Kidney epithelial cell (primary cell): ENCODE results near the gene ACP3. TPM values are rescaled to one million over a fixed set of nuclear protein-coding genes. Genes with fewer than 3 reads are reported as not detected.

Experiments used
- DNase-seq: peaks from one replicate; pipeline ENCODE4 v3.0.0-alpha.2; 2010; ENCODE audit warnings: low read depth
- H3K27me3 ChIP-seq: 2 replicates; pipeline ENCODE4 v1.6.0; 2011; ENCODE audit warnings: low read length; ENCODE audit not compliant: control insufficient read depth, insufficient read depth
- H3K36me3 ChIP-seq: 2 replicates; pipeline ENCODE4 v1.5.1; 2011; ENCODE audit warnings: low read length; ENCODE audit not compliant: control insufficient read depth, insufficient read depth
- H3K4me3 ChIP-seq: 2 replicates; pipeline ENCODE4 v1.5.1; 2011; ENCODE audit warnings: low read depth, mild to moderate bottlenecking, control low read depth, low read length
- CTCF ChIP-seq: IDR thresholded peaks from 2 replicates; pipeline ENCODE4 v1.5.1; 2011; ENCODE audit warnings: mild to moderate bottlenecking, moderate library complexity, low read length, control low read depth, inconsistent platforms; ENCODE audit not compliant: insufficient read depth, poor library complexity, severe bottlenecking
- total RNA-seq: library from RNA; depleted of rRNA; stranded (reverse); fragments of >200 nt; gene quantifications from 2 replicates; pipeline ENCODE4 v1.2.3, GENCODE V29; 2015

Gene ACP3
- total RNA-seq, 1 donor from 2014 or later, result 0.46 TPM

- no peaks in the 10 kb centered on the region for H3K27me3 ChIP-seq
- H3K36me3 ChIP-seq, result no peaks in the 10 kb centered on the region
- H3K4me3 ChIP-seq, result no peak overlapping the region
- TF ChIP-seq CTCF, result no peak
- no peak for DNase-seq
Observed at GRCh38 chr3:132378048-132378762, 61.0 kb downstream of the ACP3 start.

- Histone ChIP-seq H3K27me3 (no peaks in the 10 kb centered on the region), H3K36me3 (no peaks in the 10 kb centered on the region), H3K4me3 (no peak overlapping the region)
- DNase-seq, result no peak
- TF ChIP-seq CTCF, result no peak
Observed at GRCh38 chr3:132378846-132379245, 61.6 kb downstream of the ACP3 start.

- no peak for DNase-seq
- no peak for TF ChIP-seq CTCF
- H3K36me3 ChIP-seq, result no peaks in the 10 kb centered on the region
- no peak overlapping the region for H3K4me3 ChIP-seq
- H3K27me3 ChIP-seq, result no peaks in the 10 kb centered on the region
Observed at GRCh38 chr3:132380920-132381319, 63.7 kb downstream of the ACP3 start.

- no peak overlapping the region for H3K4me3 ChIP-seq
- TF ChIP-seq CTCF, result no peak
- no peaks in the 10 kb centered on the region for H3K36me3 ChIP-seq
- H3K27me3 ChIP-seq, result no peaks in the 10 kb centered on the region
- DNase-seq, result no peak
Observed at GRCh38 chr3:132381348-132381944, 64.2 kb downstream of the ACP3 start.

GRCh38 chr3:132382267-132382666 is 65.1 kb downstream of the ACP3 start:
- DNase-seq, result no peak
- no peak for TF ChIP-seq CTCF
- no peaks in the 10 kb centered on the region for H3K36me3 ChIP-seq
- H3K4me3 ChIP-seq, result no peak overlapping the region
- no peaks in the 10 kb centered on the region for H3K27me3 ChIP-seq
